TTC549 (cell line): ENCODE results near the gene BICRAL.
"Not testable (repeated sequence)": the region's sequence is repeated elsewhere in the genome, so short reads cannot be mapped to it uniquely, and the experiment has no call there.

Source experiments
- FAIRE-seq: peaks from 2 replicates; lab custom pipeline; 2012; peaks lifted over from hg19 to GRCh38; lab: Jason Lieb, UNC

The BICRAL gene

GRCh38 chr6:42791706-42792320, 10.0 kb downstream of the BICRAL start:
- no peak for FAIRE-seq

GRCh38 chr6:42795651-42796050, 13.8 kb downstream of the BICRAL start:
- no peak for FAIRE-seq

GRCh38 chr6:42796171-42796570, 14.3 kb downstream of the BICRAL start:
- no peak for FAIRE-seq

- FAIRE-seq = not testable (repeated sequence)
These were observed 15.8 kb downstream of the BICRAL start for GRCh38 chr6:42797696-42798095.

GRCh38 chr6:42805297-42805861, 23.5 kb downstream of the BICRAL start:
- FAIRE-seq = no peak

DNA sequence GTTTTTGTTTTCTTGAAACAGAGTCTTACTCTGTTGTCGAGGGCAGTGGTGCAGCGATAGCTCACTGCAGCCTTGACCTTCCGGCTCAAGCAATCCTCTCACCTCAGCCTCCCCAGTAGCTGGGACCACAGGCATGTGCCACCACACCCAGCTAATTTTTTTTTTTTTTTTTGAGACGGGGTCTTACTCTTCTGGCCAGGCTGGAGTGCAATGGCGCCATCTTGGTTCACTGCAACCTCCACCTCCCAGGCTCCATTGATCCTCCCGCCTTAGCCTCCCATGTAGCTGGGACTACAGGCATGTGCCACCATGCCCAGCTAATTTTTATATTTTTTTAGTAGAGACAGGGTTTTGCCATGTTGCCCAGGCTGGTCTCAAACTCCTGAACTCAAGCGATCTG, 24.5 kb downstream of the BICRAL start:
- not testable (repeated sequence) for FAIRE-seq

DNA sequence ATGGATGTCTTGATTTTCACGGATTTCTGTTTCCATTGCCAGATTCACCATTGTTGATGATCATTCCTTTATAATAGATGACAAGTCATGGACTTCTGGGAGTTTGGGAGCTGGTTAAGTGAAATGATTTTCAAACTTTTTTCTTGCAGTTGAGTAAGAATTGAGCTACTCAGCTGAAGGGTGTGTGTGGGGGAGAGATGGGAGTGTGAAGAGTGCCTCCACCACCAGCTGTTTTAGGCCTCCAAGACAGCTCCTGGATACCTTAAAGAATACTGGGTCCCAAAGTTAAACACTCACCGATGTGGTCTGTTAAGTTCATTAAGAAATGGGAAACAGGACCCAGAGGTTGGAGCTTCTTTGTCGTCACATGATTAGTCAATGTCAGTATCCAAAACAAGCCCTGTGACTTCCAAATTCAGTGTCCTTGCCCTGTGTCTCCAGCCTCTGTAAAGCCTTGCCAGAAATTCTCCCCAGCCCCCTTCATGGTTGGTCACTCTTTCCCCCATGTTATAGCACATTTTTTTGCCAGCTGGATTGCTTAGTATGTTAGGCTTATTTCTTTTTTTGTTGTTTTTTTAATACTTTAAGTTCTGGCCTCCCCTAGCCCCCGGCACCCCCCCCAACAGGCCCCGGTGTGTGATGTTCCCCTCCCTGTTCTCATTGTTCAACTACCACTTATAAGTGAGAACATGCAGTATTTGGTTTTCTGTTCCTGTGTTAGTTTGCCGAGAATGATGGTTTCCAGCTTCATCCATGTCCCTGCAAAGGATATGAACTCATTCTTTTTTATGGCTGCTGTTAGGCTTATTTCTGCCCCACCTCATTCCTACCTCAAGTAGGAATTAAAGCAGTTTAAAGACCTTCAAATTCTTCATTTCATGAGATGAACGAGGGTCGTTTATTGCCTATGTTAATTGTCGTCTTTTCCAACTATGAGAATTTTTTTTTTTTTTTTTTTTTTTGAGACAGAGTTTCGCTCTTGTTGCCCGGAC, 26.9 kb downstream of the BICRAL start:
- FAIRE-seq = no peak

DNA sequence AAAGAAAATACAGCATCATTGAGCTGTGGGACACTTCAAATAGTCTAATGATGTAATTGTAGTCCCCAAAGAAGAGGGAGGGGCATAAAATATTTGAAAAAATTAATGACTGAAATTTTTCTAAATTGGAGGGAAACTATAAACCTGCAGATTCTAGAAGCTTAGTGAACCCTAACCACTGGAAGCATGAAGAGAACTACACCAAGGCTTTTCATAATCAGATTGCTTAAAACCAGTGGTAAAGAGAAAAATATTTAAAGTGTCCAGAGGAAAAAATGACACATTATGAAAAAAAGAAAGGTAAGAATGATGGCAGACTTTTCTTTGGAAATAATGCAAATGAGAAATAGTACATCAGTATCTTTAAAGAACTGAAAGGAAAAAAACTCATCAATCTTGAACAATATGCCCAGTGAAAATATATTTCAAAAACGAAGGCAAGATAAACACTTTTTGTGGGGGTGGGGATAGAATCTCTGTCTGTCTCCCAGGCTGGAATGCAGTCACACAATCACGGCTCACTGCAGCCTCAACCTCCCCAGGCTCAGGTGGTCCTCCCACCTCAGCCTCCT, 31.3 kb downstream of the BICRAL start:
- no peak for FAIRE-seq

DNA sequence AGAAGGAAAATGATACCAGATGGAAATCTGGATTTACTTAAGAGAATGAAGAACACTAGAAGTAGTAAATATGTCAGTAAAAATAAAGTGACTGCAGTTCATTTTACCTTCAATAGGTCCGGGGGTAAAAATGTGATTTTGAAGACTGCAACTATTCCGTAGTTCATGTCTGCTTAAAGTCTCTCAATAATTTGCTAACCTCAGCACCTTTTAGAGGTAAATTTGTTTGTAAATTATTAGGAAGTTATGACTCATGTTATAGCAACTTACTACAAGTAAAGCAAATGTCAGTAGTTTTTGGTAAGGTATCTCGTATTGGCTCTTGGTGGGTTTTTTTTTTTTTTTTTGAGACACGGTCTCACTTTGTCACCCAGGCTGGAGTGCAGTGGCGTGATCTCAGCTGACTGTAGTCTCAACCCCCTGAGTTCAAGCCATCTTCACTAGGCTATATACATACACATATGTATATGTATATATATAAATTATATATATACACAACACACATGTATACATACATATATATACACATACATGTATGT, 32.1 kb downstream of the BICRAL start:
- FAIRE-seq = no peak

GRCh38 chr6:42815726-42816125, 33.9 kb downstream of the BICRAL start:
- not testable (repeated sequence) for FAIRE-seq

DNA sequence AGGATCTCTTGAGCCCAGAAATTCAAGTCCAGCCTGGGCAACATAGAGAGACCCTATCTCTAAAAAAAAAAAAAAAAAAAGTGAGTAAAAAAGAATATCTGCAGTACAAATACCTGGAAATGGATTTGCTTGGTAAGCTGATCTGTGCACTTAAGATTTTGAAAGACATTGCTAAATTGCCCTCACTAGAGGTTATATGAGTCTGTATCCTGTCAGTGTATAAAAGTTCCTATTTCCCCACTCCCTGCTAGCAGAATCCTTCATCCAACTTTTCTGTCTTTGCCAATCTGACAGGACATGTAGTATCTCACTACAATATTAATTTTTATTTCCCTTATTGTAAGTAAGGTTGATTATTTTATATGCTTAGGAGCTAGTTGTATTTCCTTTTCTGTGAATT, 36.1 kb downstream of the BICRAL start:
- no peak for FAIRE-seq

DNA sequence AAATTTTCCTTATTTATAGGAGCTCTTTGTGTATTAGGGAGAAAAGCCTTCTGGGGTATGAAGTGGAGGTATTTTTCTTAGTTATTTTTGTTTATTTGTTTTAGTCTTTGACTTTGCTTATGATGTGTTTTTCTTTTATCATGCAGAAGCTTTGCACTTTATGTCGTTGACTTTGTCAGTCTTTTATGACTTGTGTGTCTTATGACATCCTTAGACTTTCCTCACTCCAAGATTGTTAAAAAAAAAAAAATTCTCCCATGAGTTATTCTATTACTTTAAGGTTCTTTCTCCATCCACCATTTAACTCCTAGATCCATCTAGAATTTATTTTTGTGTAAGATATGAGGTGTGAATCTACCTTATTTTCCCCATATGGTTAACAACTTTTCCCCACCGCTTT, 36.6 kb downstream of the BICRAL start:
- no peak for FAIRE-seq

- no peak for FAIRE-seq
These were observed 37.0 kb downstream of the BICRAL start for GRCh38 chr6:42818878-42819277.

GRCh38 chr6:42819803-42820511, 38.1 kb downstream of the BICRAL start:
- no peak for FAIRE-seq

DNA sequence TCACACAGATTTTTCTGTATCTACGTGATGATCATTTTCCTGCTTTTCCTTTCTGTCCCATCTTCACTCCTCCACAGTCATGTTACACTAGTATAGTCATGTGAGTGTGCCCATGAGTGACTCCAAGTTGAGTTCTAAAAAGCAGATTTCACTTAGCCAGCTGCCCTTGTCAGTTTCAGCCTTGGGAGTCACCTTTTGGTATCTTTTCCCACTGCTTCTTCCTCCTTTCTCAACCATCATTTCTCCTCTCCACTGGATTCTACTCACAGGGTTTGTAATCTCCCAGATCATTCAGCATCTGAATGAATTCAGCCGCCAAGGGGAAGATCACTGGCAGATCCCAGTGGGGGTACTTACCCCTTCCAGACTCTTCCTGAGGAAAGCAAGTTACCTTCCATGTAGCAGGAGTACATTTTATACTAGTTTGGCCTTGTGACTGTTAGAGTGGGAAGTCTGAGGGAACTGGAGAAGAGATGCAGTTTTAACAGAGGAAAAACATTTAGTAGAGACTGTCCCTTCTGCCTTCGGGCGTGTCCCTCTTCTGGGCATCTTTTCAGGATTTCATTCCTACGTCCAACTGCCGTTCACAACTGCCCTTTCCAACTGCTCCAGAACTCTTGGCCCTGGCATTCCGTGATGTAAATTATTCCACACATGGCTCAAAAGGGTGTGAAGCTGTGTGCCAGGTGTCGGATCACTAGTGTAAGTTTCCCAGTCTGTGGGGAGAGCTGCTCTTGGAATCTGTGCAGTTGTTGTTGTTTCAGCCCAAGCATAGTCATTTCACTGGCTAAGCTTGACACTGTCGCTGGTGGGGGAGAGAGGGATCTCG, 38.9 kb downstream of the BICRAL start:
- FAIRE-seq = no peak

- FAIRE-seq = no peak
These were observed 39.5 kb downstream of the BICRAL start for GRCh38 chr6:42821341-42821668.

- no peak for FAIRE-seq
These were observed 40.0 kb downstream of the BICRAL start for GRCh38 chr6:42821846-42822245.

DNA sequence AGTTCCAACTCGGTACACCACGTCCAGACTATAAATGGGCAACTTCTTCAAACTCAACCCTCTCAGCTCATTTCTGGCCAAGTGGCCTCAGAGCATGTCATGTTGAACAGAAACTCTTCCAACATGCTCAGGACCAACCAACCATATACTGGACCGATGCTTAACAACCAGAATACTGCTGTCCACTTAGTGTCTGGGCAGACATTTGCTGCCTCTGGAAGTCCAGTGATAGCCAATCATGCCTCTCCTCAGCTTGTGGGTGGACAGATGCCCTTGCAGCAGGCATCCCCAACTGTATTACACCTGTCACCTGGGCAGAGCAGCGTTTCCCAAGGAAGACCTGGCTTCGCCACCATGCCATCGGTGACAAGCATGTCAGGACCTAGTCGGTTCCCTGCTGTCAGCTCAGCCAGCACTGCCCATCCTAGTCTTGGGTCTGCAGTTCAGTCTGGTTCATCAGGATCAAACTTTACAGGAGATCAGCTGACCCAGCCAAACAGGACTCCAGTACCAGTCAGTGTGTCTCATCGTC, 47.8 kb downstream of the BICRAL start:
- FAIRE-seq = no peak

DNA sequence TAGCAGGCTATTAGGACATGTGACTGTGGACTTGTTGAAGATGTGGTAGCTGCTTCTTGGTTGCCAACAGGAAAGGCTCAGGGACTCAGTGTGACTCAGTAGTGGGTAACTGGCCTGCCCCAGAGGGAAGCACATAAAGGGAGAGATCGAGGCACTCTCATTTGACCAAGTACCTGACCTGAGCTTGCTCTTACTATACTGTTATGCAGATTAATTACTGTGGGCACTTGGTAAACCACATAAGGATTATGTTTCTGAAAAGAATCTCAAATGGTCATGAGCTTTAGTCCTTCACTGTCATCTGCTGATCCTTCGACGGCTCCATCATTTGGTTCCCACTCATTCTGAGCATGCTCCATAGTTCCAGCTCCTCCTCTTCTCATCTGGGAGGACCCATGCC, 49.4 kb downstream of the BICRAL start:
- FAIRE-seq = no peak

GRCh38 chr6:42834056-42834455, 52.2 kb downstream of the BICRAL start:
- FAIRE-seq = no peak
